CD14-positive monocyte (primary cell): ENCODE measurements around the gene EOLA1. TPM values are rescaled to one million over a fixed set of nuclear protein-coding genes. Genes with fewer than 3 reads are reported as not detected.
A peak's percentile ranks its signal among the peaks of the same experiment; 100 is the strongest.
"Not testable (repeated sequence)": the region's sequence is repeated elsewhere in the genome, so short reads cannot be mapped to it uniquely, and the experiment has no call there.

ENCODE experiments used
- DNase-seq, 3 donors: peaks; one replicate each; pipeline ENCODE4 v3.0.0-alpha.2; 2011 to 2022
- H2AFZ ChIP-seq: 2 replicates; pipeline ENCODE4 v1.6.0; 2012; ENCODE audit warnings: mild to moderate bottlenecking, low read depth, low read length, inconsistent platforms; ENCODE audit not compliant: insufficient read depth, poor library complexity, severe bottlenecking
- H3K27ac ChIP-seq, 2 donors: 1 replicate in 1 of 2; 2 replicates in 1 of 2; pipeline ENCODE4 v1.5.1; 2012 to 2013; ENCODE audit warnings: low read length in 2 of 2, control low read depth in 1 of 2, inconsistent platforms in 1 of 2, low read depth in 1 of 2, mild to moderate bottlenecking in 1 of 2
- H3K27me3 ChIP-seq, 2 donors: one replicate each; pipeline versions ENCODE4 v1.6.0 to v1.6.1; 2011 to 2013; ENCODE audit warnings: low read length in 2 of 2; ENCODE audit not compliant: control insufficient read depth in 2 of 2, insufficient read depth in 2 of 2
- H3K36me3 ChIP-seq, 2 donors: replicated peaks in 1 of 2; 1 replicate in 1 of 2; 2 replicates in 1 of 2; pipeline versions ENCODE4 v1.5.1 to v1.6.1; 2012 to 2013; ENCODE audit warnings: low read length in 2 of 2, control low read depth in 1 of 2, inconsistent platforms in 1 of 2, mild to moderate bottlenecking in 1 of 2; ENCODE audit not compliant: insufficient read depth in 2 of 2, control insufficient read depth in 1 of 2
- H3K4me1 ChIP-seq, 2 donors: 1 replicate in 1 of 2; 2 replicates in 1 of 2; pipeline versions ENCODE4 v1.5.1 to v1.6.1; 2012 to 2013; ENCODE audit warnings: low read length in 2 of 2, control low read depth in 1 of 2, inconsistent platforms in 1 of 2, mild to moderate bottlenecking in 1 of 2, moderate library complexity in 1 of 2; ENCODE audit not compliant: insufficient read depth in 2 of 2, control insufficient read depth in 1 of 2
- H3K4me2 ChIP-seq: replicated peaks from 2 replicates; pipeline ENCODE3; 2012; ENCODE audit warnings: low read length, moderate library complexity, mild to moderate bottlenecking; ENCODE audit not compliant: poor library complexity, severe bottlenecking; ENCODE audit errors: extremely low read depth
- H3K4me3 ChIP-seq, 3 experiments: fragments of 200-600 bp in 1 of 3; sonication (generic) in 1 of 3; replicated peaks in 1 of 3; 1 replicate in 2 of 3; 2 replicates in 1 of 3; pipeline ENCODE4 v1.5.1; 2011 to 2013; ENCODE audit warnings: low read length in 3 of 3, mild to moderate bottlenecking in 3 of 3, control low read depth in 2 of 3, low read depth in 2 of 3, inconsistent platforms in 1 of 3, moderate library complexity in 1 of 3
- H3K79me2 ChIP-seq: 2 replicates; pipeline ENCODE4 v1.6.0; 2012; ENCODE audit warnings: mild to moderate bottlenecking, control low read depth, inconsistent platforms, low read length, moderate library complexity; ENCODE audit not compliant: insufficient read depth
- H3K9ac ChIP-seq: 2 replicates; pipeline ENCODE4 v1.6.0; 2017; ENCODE audit warnings: low read length, mild to moderate bottlenecking; ENCODE audit not compliant: insufficient read depth, poor library complexity, severe bottlenecking
- H3K9me3 ChIP-seq, 2 donors: replicated peaks in 1 of 2; 1 replicate in 1 of 2; 2 replicates in 1 of 2; pipeline versions ENCODE4 v1.5.1 to v1.6.1; 2012 to 2013; ENCODE audit warnings: low read length in 2 of 2, control low read depth in 1 of 2; ENCODE audit not compliant: control insufficient read depth in 1 of 2, insufficient read depth in 1 of 2
- H4K20me1 ChIP-seq: 2 replicates; pipeline ENCODE4 v1.6.0; 2012; ENCODE audit warnings: mild to moderate bottlenecking, low read length, control low read depth, moderate library complexity; ENCODE audit not compliant: insufficient read depth
- H3K27ac Mint-ChIP-seq, 7 donors: one replicate each; pipeline ENCODE4 v1.8.0; 2020; ENCODE audit warnings: mild to moderate bottlenecking in 7 of 7, mixed read lengths in 7 of 7, moderate library complexity in 6 of 7, inconsistent platforms in 2 of 7
- H3K27me3 Mint-ChIP-seq, 3 donors: one replicate each; pipeline ENCODE4 v1.8.0; 2021 to 2022; ENCODE audit warnings: low read depth in 3 of 3, mild to moderate bottlenecking in 3 of 3, mixed read lengths in 3 of 3, moderate library complexity in 3 of 3, inconsistent platforms in 1 of 3
- H3K36me3 Mint-ChIP-seq, 2 donors: one replicate each; pipeline ENCODE4 v1.8.0; 2020; ENCODE audit warnings: mixed read lengths in 2 of 2, inconsistent platforms in 1 of 2, mild to moderate bottlenecking in 1 of 2
- H3K4me1 Mint-ChIP-seq: one replicate; pipeline ENCODE4 v1.8.0; 2020; ENCODE audit warnings: mild to moderate bottlenecking, mixed read lengths
- H3K4me3 Mint-ChIP-seq, 2 donors: one replicate each; pipeline ENCODE4 v1.8.0; 2020; ENCODE audit warnings: mild to moderate bottlenecking in 2 of 2, mixed read lengths in 2 of 2, moderate library complexity in 1 of 2
- H3K9me3 Mint-ChIP-seq, 7 donors: one replicate each; pipeline ENCODE4 v1.8.0; 2020 to 2022; ENCODE audit warnings: mixed read lengths in 7 of 7, mild to moderate bottlenecking in 6 of 7, moderate library complexity in 6 of 7, inconsistent platforms in 2 of 7
- CTCF ChIP-seq: fragments of 200-600 bp; IDR thresholded peaks from one replicate; pipeline ENCODE4 v1.8.0; 2022; ENCODE audit warnings: antibody characterized with exemption, mild to moderate bottlenecking
- WGBS: methylation state at CpG from one replicate; pipeline ENCODE4 v1.1.5; 2013; ENCODE audit warnings: missing lambda C conversion rate; ENCODE audit not compliant: insufficient coverage; 5-methylcytosine and 5-hydroxymethylcytosine counted together
- intact Hi-C, 2 donors: fragments of 100-400 bp; cut with micrococcal nuclease; formaldehyde crosslinking; loops; one replicate each; pipeline versions ENCODE4 v1.15.0 to v1.15.1; 2023
- polyA plus RNA-seq, 3 donors: library from polyadenylated mRNA; depleted of rRNA in 1 of 3; unstranded in 2 of 3; stranded (reverse) in 1 of 3; fragments of 300-500 nt in 2 of 3; fragments of >200 nt in 1 of 3; fragmentation: Illumina TruSeq in 2 of 3; gene quantifications; 1 replicate in 2 of 3; 2 replicates in 1 of 3; pipeline ENCODE4 v1.2.3, GENCODE V29; 2012 to 2021

Gene EOLA1
- polyA plus RNA-seq, 3 donors = 15.5 to 48.6 (median 20.7) TPM

- Histone ChIP-seq H3K27me3 (no peaks in the 10 kb centered on the region), H3K36me3 (peaks cover 65 to 75% of the 10 kb centered on the region in 2 donors), H3K27ac (no peak overlapping the region), H3K4me2 (no peak overlapping the region), H2AFZ (no peak overlapping the region), H3K79me2 (peaks cover 5% of the 10 kb centered on the region), H4K20me1 (peaks cover 57% of the 10 kb centered on the region), H3K4me1 (peaks cover 11 to 16% of the 10 kb centered on the region in 2 donors), H3K4me3 (no peak overlapping the region), H3K9ac (no peak overlapping the region), H3K9me3 (no peaks in the 10 kb centered on the region)
- TF ChIP-seq CTCF = no peak
- Mint-ChIP-seq H3K36me3 (peaks cover 42 to 80% of the 10 kb centered on the region in 2 donors), H3K27ac (peak overlapping the region in 1 of 7 donors; percentile 53), H3K9me3 (peaks cover 0 to 2% (median 0%) of the 10 kb centered on the region in 7 donors), H3K27me3 (peaks cover 0 to 1% (median 0%) of the 10 kb centered on the region in 3 donors), H3K4me3 (no peak overlapping the region), H3K4me1 (peaks cover 9% of the 10 kb centered on the region)
- no peak for DNase-seq
- WGBS = 95% methylated on average over 2 of the region's 5 CpGs
- intact Hi-C loops = loop anchor here in 1 of 2 donors (10.0 kb wide), 1 partner anchor 1585 kb away; the partner anchor contains the start of gene FMR1
These were observed 41.0 kb upstream of the EOLA1 start for GRCh38 chrX:149499766-149500165.

DNA sequence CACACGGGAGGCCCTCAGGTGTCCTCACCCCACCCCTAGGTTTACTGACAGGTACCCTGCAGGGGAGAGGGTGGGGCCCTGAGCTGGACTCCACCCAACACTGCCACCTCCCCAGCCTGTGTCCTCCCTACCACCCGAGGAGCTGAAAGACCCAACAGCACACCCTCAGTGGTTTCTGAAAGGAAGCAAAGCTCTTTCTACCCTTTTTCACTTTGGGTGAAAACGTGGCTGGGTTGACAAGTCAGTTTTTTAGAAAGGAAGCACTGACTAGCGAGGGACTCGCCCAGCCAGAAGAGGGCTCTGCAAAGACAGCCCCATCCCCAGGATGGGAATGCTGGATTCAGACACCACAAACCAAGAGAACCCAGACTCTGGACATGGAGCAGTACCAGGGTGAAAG lies 37.9 kb upstream of the EOLA1 start:
- not testable (repeated sequence) for H3K79me2 ChIP-seq, DNase-seq, H3K27me3 Mint-ChIP-seq, H3K9me3 Mint-ChIP-seq, H3K27me3 ChIP-seq, H3K9ac ChIP-seq, H2AFZ ChIP-seq, H3K9me3 ChIP-seq, H3K4me3 Mint-ChIP-seq, H3K4me3 ChIP-seq, H3K4me2 ChIP-seq
- Mint-ChIP-seq H3K36me3 (peaks cover 36 to 48% of the 10 kb centered on the region in 2 donors), H3K4me1 (peaks cover 15% of the 10 kb centered on the region), H3K27ac (peak overlapping the region in 6 of 7 donors; percentile 59 to 77 (median 71))
- intact Hi-C loops = loop anchor here in 1 of 2 donors (10.0 kb wide), 1 partner anchor 1588 kb away; the partner anchor contains the start of gene FMR1
- H3K4me1 ChIP-seq = peaks cover 14 to 22% of the 10 kb centered on the region in 2 donors
- H4K20me1 ChIP-seq = peaks cover 32% of the 10 kb centered on the region
- peak overlapping the region; percentile 1 to 66 for H3K27ac ChIP-seq
- H3K36me3 ChIP-seq = peaks cover 35 to 43% of the 10 kb centered on the region in 2 donors
- no CpG with 5 or more reads among the region's 5 CpGs for whole genome bisulfite sequencing

DNA sequence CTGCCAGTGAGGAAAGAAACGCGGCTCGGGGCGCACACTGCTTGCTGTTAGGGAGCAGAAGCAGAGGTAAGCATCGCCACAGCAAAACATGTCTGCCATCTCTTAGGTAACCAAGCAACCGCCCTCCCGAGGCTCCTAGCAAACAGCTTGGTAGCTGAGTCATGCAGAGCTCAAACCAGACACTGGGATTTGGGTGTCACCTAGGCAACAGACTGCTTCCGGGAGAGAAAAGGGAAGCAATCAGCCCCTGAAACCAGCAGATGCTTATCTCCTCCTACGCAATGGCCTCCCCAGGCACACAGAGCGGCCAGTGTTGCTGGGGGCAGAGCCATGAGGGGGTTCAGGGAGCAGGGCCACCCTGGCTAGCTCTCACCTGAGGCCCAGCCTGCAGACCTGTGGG lies 37.4 kb upstream of the EOLA1 start:
- DNase-seq = peak; percentile 66 to 88 (median 74)
- not testable (repeated sequence) for H3K27me3 Mint-ChIP-seq, H3K9me3 ChIP-seq, H3K27me3 ChIP-seq, H3K4me2 ChIP-seq, H2AFZ ChIP-seq, H3K79me2 ChIP-seq, H3K9me3 Mint-ChIP-seq
- Mint-ChIP-seq H3K4me3 (peak overlapping the region; percentile 90 to 98), H3K36me3 (peaks cover 31 to 43% of the 10 kb centered on the region in 2 donors), H3K27ac (peak overlapping the region; percentile 85 to 99 (median 97)), H3K4me1 (peaks cover 15% of the 10 kb centered on the region)
- H4K20me1 ChIP-seq = peaks cover 27% of the 10 kb centered on the region
- H3K4me3 ChIP-seq = peak overlapping the region in 2 of 3 experiments; percentile 14 to 77
- WGBS = no CpG with 5 or more reads among the region's 10 CpGs
- intact Hi-C loops = loop anchor here in 1 of 2 donors (10.0 kb wide), 1 partner anchor 1589 kb away; the partner anchor contains the start of gene FMR1
- H3K4me1 ChIP-seq = peaks cover 14 to 22% of the 10 kb centered on the region in 2 donors
- peak overlapping the region; percentile 83 for H3K9ac ChIP-seq
- peak overlapping the region; percentile 93 to 94 for H3K27ac ChIP-seq
- peaks cover 31 to 38% of the 10 kb centered on the region in 2 donors for H3K36me3 ChIP-seq
